ENCODE measurements around the gene SMAD6.
A peak's percentile ranks its signal among the peaks of the same experiment; 100 is the strongest.

Gene SMAD6

GRCh38 chr15:66760968-66761725, 59.1 kb downstream of the SMAD6 start:
- no peak for DNase-seq

GRCh38 chr15:66761726-66762595, 59.9 kb downstream of the SMAD6 start:
- no peak for DNase-seq

DNA sequence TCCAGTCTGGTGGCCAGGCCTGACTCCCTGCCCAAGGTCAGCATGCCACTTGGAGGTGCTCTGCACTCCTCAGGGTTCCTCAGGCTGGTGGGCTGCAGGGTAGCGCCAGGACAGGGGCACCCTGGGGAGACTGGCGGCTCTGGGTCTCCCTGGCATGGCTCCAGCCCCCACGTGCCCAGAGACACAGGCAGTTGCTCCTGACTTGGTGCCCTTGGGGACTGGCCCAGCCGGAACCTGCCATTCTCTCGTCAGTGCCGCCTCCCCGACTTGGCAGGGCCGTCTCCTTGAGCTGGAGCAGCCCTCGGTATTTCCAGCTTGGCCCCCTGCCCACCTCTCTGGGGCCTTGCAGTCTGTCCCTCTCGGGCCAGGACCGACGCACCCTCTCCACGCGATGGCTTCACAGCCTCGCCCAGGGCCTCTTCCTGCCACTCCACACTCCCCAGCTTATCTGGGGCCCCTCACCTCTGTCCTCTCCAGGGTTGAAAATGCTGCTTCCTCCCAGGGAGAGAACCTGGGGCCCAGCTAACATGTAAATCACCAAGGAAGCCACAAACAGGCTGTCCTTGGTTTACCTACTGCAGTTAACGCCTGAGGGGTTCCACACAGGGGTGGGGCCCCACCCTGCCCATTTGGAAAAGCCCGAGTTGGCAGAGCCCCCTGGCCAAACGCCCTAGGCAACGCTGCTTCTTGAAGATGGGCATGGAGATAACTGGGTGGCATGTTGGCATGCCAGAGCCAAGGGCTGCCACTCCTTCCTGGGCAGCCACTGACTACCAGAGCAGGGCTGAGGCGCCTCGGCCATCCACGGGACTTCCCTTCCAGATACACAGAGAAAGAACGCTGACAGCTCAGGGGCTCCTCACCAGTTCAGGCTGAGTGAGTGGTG, 61.4 kb downstream of the SMAD6 start:
- no peak for DNase-seq

- DNase-seq = no peak
Measured at GRCh38 chr15:66764072-66764786, 62.2 kb downstream of the SMAD6 start.

- DNase-seq = no peak
Measured at GRCh38 chr15:66765478-66766281, 63.6 kb downstream of the SMAD6 start.

- no peak for DNase-seq
Measured at GRCh38 chr15:66766282-66767230, 64.5 kb downstream of the SMAD6 start.

GRCh38 chr15:66767240-66767659, 65.2 kb downstream of the SMAD6 start:
- no peak for DNase-seq

DNA sequence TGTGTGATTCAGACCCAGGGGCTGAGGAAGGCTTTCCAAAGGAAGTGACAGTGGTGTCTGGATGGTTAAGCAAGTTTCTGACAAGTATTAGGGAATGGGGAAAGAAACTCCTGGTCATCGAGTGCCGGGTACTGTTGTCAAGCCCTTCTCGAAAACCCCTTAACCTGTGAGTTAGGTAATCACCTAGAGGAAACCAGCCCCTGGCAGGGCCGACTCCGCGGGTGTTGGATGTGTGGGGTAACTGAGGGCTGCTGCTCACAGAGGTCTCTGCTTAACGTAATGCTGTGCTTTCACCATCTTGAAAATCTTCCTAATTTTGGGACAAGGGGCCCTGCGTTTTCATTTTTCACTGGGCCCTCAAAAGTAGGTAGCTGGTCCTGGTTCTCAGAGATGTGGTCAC, 67.0 kb downstream of the SMAD6 start:
- DNase-seq = no peak

DNA sequence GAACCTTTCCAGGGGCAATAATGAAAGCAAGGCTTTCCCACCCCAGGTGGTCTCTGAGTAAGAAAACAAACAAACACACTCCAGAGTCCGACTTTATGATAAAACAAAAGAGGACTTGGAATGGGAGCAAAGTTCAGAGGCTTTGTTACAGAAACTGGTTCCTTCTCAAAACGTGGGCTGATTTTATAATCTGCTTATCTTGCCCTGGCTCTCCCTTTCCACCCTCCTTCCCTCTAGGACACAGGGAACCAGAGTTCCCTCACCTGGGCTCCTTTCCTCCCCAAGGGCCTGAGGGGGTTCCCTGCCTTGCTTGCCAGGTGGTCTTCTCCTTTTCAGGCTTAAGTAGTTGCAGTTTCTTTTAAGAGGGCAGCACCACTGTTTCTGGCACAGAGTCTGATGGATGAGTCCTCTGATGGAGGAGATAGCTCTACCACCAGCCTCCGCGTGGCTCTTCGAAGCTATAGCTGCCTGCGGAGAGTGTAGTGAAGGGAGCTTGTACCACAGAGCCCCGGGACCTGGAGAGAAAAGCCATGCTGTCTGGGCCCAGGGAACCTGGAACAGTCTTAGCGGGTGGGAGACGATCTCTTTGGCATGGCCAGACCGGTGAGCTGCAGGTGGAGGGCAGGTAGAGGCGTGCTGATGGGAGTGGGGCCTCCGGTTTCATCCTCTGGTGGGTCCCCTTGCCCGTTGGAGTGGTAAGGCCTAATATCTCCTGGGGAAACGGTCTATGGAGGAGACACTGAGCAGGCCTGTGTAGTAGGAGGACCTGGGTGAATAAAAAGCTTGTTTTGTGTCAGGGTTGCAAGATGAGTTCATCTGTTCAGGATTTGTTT, 68.7 kb downstream of the SMAD6 start:
- no peak for DNase-seq

- no peak for DNase-seq
Measured at GRCh38 chr15:66771351-66771650, 69.3 kb downstream of the SMAD6 start.

DNA sequence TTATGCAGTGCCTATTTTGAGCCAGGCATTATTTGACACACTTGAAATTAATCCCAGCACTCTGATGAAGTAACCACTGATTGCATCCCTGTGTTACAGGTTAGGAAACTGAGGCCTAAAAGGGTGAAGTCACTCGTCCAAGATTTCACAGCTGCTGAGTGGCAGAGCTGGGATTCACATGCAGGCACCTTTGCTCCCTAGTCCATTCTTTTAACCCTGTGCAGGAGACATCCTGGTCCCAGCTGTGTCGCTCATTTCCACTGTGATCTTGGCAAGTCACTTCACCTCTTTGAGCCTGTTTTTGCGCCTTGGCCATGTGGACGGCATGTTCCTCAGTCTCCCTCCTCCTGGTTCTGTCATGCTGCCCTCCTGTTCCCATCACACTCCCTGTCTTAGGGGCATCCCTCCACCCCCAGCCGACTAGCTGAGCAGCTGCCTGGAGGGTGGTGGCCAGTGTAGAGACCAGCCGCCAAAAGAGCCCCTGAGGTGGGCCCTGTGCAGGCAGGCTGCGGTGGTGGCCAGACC, 70.6 kb downstream of the SMAD6 start:
- DNase-seq = no peak

GRCh38 chr15:66773129-66773873, 71.3 kb downstream of the SMAD6 start:
- DNase-seq = no peak

DNA sequence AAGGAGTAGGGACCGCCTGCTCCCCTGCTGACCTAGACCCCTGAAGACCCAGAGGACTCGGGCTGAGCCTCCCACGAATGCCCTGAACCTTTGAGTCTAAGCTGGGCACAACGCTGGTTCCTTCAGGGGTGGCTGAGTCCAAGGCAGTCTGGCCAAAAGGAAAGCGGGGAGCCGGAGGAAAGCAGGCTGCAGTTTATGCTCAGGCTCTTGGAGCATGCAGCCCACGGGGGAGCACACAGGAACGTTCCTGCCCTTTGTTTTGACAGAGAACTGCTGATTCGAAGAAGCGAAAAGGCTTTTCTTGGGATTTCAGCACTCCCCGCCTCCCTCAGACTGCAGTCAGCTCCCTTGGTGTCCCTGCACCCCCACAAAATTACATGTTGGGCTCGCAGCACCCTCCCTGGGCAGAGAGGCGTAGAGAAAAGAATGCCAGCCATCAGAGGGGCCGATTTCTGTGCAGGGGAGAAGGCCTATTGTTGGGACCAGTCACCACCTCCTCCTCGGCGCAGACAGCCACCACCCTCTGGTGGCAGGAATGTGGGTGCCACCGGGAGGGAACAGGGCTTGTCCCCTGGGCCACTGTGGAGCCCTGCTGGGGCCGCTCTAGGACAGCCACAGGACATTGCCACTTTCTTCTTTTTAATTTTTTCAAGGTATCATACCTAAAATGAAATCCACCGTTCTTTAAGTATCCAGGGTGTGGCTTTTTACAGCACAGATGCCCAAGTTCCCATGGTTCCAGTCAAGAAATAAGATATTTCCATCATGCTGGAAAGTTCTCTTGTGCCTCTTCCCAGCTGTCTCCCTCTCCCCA, 72.2 kb downstream of the SMAD6 start:
- DNase-seq = peak; percentile 67

- DNase-seq = no peak
Measured at GRCh38 chr15:66775127-66776105, 73.4 kb downstream of the SMAD6 start.

- DNase-seq = no peak
Measured at GRCh38 chr15:66777054-66777453, 75.0 kb downstream of the SMAD6 start.

DNA sequence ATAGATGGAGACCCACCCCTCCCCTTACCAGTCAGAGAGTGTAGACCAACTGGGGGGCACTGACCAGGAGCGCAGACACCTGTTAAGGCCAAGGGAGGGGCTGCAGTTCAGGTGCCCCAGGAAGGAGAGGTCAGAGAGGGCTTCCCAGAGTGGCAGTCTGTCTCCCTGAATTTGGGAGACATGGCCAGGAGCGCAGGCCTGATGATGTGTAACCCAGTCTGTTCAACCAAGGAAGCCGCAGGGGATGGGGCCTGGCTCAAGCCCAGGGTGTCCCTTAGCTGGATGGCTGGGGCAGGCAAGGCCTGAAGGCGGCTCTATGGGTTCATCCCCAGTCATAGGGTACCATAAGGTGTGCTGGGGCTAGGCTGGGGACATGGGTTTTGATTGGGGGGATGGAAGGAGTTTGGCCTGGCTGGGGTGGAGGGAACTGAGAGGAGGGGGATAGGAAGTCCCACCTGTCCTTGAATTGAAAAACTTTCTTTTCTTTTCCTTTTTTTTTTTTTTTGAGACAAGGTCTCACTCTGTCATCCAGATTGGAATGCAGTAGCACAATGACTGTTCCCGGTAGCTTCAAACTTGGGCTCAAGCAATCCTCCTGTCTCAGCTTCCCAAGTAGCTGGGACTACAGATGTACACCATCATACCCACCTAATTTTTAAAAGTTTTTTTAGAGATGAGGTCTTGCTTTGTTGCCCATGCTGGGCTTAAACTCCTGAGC, 75.7 kb downstream of the SMAD6 start:
- no peak for DNase-seq
